Sigmoid colon (tissue), 4 donors: ENCODE results near the gene CHST8.

Experiments
- EP300 ChIP-seq, 4 donors: sonication (generic); formaldehyde crosslinking; IDR thresholded peaks; one replicate each; pipeline ENCODE4 v1.6.1; 2017; ENCODE audit warnings: antibody characterized with exemption in 4 of 4
- POLR2A ChIP-seq, 2 donors: fragments of 450-650 bp; IDR thresholded peaks; one replicate each; pipeline ENCODE4 v1.6.1; 2016; ENCODE audit warnings: antibody characterized with exemption in 2 of 2, mild to moderate bottlenecking in 2 of 2, moderate library complexity in 2 of 2
- POLR2AphosphoS5 ChIP-seq, 4 donors: sonication (generic); formaldehyde crosslinking; IDR thresholded peaks; one replicate each; pipeline ENCODE4 v1.6.1; 2017; ENCODE audit warnings: antibody characterized with exemption in 4 of 4
- TF ChIP-seq, protein P1 (sequence below), 4 experiments: fragments of 450-650 bp in 3 of 4; fragments of 200-600 bp in 1 of 4; IDR thresholded peaks; one replicate each; pipeline ENCODE4 v1.5.1; 2016 to 2019; ENCODE audit warnings: antibody characterized with exemption in 4 of 4, mild to moderate bottlenecking in 3 of 4, moderate library complexity in 2 of 4

DNA sequence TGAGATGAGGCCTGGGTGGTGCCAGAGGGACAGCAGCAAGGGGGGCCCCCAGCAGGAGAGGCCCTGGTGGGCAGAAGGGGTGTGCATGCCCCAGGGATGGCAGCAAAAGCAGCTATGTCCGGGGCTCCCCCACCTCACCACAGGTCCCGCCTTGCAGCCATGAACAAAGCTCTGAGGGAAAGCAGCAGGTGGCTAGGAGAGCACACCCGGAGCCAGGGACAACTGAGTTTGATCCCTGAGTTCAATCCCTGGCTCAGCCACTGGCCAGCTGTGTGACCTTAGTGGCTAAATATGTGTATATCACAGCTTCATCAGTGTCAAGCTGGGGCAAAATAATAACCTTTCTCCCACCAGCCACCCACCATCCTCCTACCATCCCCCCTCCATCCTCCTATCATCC, 127.3 kb downstream of the CHST8 start:
- no peak for TF ChIP-seq POLR2AphosphoS5 (IDR thresholded peaks at IDR 0.05)
- TF ChIP-seq, protein P1, sequence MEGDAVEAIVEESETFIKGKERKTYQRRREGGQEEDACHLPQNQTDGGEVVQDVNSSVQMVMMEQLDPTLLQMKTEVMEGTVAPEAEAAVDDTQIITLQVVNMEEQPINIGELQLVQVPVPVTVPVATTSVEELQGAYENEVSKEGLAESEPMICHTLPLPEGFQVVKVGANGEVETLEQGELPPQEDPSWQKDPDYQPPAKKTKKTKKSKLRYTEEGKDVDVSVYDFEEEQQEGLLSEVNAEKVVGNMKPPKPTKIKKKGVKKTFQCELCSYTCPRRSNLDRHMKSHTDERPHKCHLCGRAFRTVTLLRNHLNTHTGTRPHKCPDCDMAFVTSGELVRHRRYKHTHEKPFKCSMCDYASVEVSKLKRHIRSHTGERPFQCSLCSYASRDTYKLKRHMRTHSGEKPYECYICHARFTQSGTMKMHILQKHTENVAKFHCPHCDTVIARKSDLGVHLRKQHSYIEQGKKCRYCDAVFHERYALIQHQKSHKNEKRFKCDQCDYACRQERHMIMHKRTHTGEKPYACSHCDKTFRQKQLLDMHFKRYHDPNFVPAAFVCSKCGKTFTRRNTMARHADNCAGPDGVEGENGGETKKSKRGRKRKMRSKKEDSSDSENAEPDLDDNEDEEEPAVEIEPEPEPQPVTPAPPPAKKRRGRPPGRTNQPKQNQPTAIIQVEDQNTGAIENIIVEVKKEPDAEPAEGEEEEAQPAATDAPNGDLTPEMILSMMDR (IDR thresholded peaks at IDR 0.05): no peak
- TF ChIP-seq POLR2A (IDR thresholded peaks at IDR 0.05): no peak
- no peak for TF ChIP-seq EP300 (IDR thresholded peaks at IDR 0.05)
